Upper lobe of left lung (tissue), 6 donors: ENCODE measurements around the gene CASP12. TPM values are rescaled to one million over a fixed set of nuclear protein-coding genes. Genes with fewer than 3 reads are reported as not detected.

ENCODE experiments used
- ATAC-seq, 2 donors: fragments of 200-7000 bp; cut with Tn5 transposase; one replicate each; pipeline ENCODE4 v1.9.1; 2022; ENCODE audit warnings: mild to moderate bottlenecking in 2 of 2, moderate library complexity in 2 of 2; ENCODE audit not compliant: low FRiP score in 2 of 2
- DNase-seq, 2 donors: peaks; one replicate each; pipeline ENCODE4 v3.0.0-alpha.2; 2019 to 2020
- H3K27ac ChIP-seq, 4 donors: fragments of 200-600 bp; sonication (generic); one replicate each; pipeline ENCODE4 v1.5.1; 2016 to 2019
- H3K27me3 ChIP-seq, 4 donors: fragments of 200-600 bp; sonication (generic); one replicate each; pipeline ENCODE4 v1.5.1; 2017 to 2019
- H3K36me3 ChIP-seq, 4 donors: fragments of 200-600 bp; sonication (generic); one replicate each; pipeline ENCODE4 v1.5.1; 2016 to 2019
- H3K4me1 ChIP-seq, 4 donors: fragments of 200-600 bp; sonication (generic); one replicate each; pipeline ENCODE4 v1.5.1; 2018 to 2019
- H3K4me3 ChIP-seq, 4 donors: fragments of 200-600 bp; sonication (generic); one replicate each; pipeline ENCODE4 v1.5.1; 2017 to 2019; ENCODE audit warnings: mild to moderate bottlenecking in 2 of 4, moderate library complexity in 1 of 4
- H3K9me3 ChIP-seq, 4 donors: fragments of 200-600 bp; sonication (generic); one replicate each; pipeline ENCODE4 v1.5.1; 2018 to 2019
- CTCF ChIP-seq, 6 experiments: fragments of 450-650 bp in 4 of 6; fragments of 200-600 bp in 2 of 6; sonication (generic) in 2 of 6; IDR thresholded peaks; one replicate each; pipeline ENCODE4 v1.5.1; 2016 to 2019; ENCODE audit warnings: antibody characterized with exemption in 6 of 6
- EP300 ChIP-seq, 4 donors: sonication (generic); formaldehyde crosslinking; IDR thresholded peaks; one replicate each; pipeline ENCODE4 v1.5.1; 2017; ENCODE audit warnings: antibody characterized with exemption in 4 of 4, control low read depth in 2 of 4
- POLR2A ChIP-seq, 4 donors: fragments of 450-650 bp; IDR thresholded peaks; one replicate each; pipeline ENCODE4 v1.5.1; 2016 to 2017; ENCODE audit warnings: antibody characterized with exemption in 4 of 4, mild to moderate bottlenecking in 2 of 4
- POLR2AphosphoS5 ChIP-seq, 2 donors: sonication (generic); formaldehyde crosslinking; IDR thresholded peaks; one replicate each; pipeline ENCODE4 v1.5.1; 2017; ENCODE audit warnings: antibody characterized with exemption in 2 of 2
- WGBS, 2 donors: methylation state at CpG; one replicate each; pipeline ENCODE4 v1.1.5; 2017 to 2018; 5-methylcytosine and 5-hydroxymethylcytosine counted together
- total RNA-seq, 6 donors: library from RNA; depleted of rRNA in 4 of 6; stranded (reverse); fragments of >200 nt in 4 of 6; gene quantifications; one replicate each; pipeline versions ENCODE4 v1.1.0 to v1.2.1, GENCODE V29; 2016 to 2021
- donor health status: DM: no; HTN: no; CAD: no; lungs with moderate emphysema.
- donor health status: DM: no; HTN: yes; CAD: no; lungs with severe emphysema.

The CASP12 gene
- total RNA-seq, 6 donors from 2014 or later = 0.91 to 9.5 (median 1.4) TPM

- ATAC-seq (peak in 1 of 2 donors; percentile 51), DNase-seq (no peak)
- H3K36me3 ChIP-seq = no peaks in the 10 kb centered on the region
- peaks cover 0 to 26% (median 7%) of the 10 kb centered on the region in 4 donors for H3K4me1 ChIP-seq
- H3K27me3 ChIP-seq = no peaks in the 10 kb centered on the region
- H3K9me3 ChIP-seq = no peaks in the 10 kb centered on the region
- WGBS, 2 donors = 17 to 36% methylated on average over 4 of the region's 4 CpGs
- H3K27ac ChIP-seq = peak overlapping the region; percentile 54 to 84 (median 74)
- TF ChIP-seq POLR2AphosphoS5 (IDR thresholded peaks at IDR 0.05) (no peak), POLR2A (IDR thresholded peaks at IDR 0.05) (no peak), EP300 (IDR thresholded peaks at IDR 0.05) (no peak), CTCF (IDR thresholded peaks at IDR 0.05) (no peak)
- peak overlapping the region in 3 of 4 donors; percentile 33 to 46 (median 44) for H3K4me3 ChIP-seq
Observed at GRCh38 chr11:104917271-104918112, 19.2 kb upstream of the CASP12 start.

GRCh38 chr11:104916442-104916841 is 18.2 kb upstream of the CASP12 start:
- TF ChIP-seq POLR2A (IDR thresholded peaks at IDR 0.05) (no peak), EP300 (IDR thresholded peaks at IDR 0.05) (no peak), POLR2AphosphoS5 (IDR thresholded peaks at IDR 0.05) (no peak), CTCF (IDR thresholded peaks at IDR 0.05) (no peak)
- H3K27me3 ChIP-seq = no peaks in the 10 kb centered on the region
- peak overlapping the region in 3 of 4 donors; percentile 5 to 84 (median 82) for H3K27ac ChIP-seq
- no peaks in the 10 kb centered on the region for H3K9me3 ChIP-seq
- H3K36me3 ChIP-seq = no peaks in the 10 kb centered on the region
- peak in 1 of 2 donors; percentile 19 for ATAC-seq
- H3K4me3 ChIP-seq = peak overlapping the region in 1 of 4 donors; percentile 46
- DNase-seq = no peak
- H3K4me1 ChIP-seq = peaks cover 0 to 26% (median 7%) of the 10 kb centered on the region in 4 donors

- H3K4me1 ChIP-seq = peaks cover 0 to 16% (median 7%) of the 10 kb centered on the region in 4 donors
- ATAC-seq (no peak), DNase-seq (no peak)
- 87 to 94% methylated on average over 3 of the region's 3 CpGs for WGBS, 2 donors
- H3K27ac ChIP-seq = no peak overlapping the region
- peaks cover 0 to 5% (median 0%) of the 10 kb centered on the region in 4 donors for H3K36me3 ChIP-seq
- no peaks in the 10 kb centered on the region for H3K27me3 ChIP-seq
- no peaks in the 10 kb centered on the region for H3K9me3 ChIP-seq
- no peak for TF ChIP-seq POLR2AphosphoS5 (IDR thresholded peaks at IDR 0.05)
- no peak for TF ChIP-seq EP300 (IDR thresholded peaks at IDR 0.05)
- no peak for TF ChIP-seq POLR2A (IDR thresholded peaks at IDR 0.05)
- no peak for TF ChIP-seq CTCF (IDR thresholded peaks at IDR 0.05)
- no peak overlapping the region for H3K4me3 ChIP-seq
Observed at GRCh38 chr11:104912102-104912501, 13.8 kb upstream of the CASP12 start.

- DNase-seq = no peak
- Histone ChIP-seq H3K36me3 (peaks cover 0 to 5% (median 0%) of the 10 kb centered on the region in 4 donors), H3K4me3 (no peak overlapping the region), H3K9me3 (no peaks in the 10 kb centered on the region), H3K27ac (no peak overlapping the region), H3K4me1 (no peaks in the 10 kb centered on the region), H3K27me3 (no peaks in the 10 kb centered on the region)
- TF ChIP-seq EP300 (IDR thresholded peaks at IDR 0.05) = no peak
- no peak for TF ChIP-seq POLR2A (IDR thresholded peaks at IDR 0.05)
- no peak for TF ChIP-seq CTCF (IDR thresholded peaks at IDR 0.05)
- TF ChIP-seq POLR2AphosphoS5 (IDR thresholded peaks at IDR 0.05) = no peak
- WGBS, 2 donors = 85 to 95% methylated on average over 3 of the region's 3 CpGs
- no peak for ATAC-seq
Observed at GRCh38 chr11:104908186-104908531, 9.9 kb upstream of the CASP12 start.
